Right ventricle myocardium superior (tissue), 1 donor: Measurements from ENCODE around the gene UNC5B. TPM values are rescaled to one million over a fixed set of nuclear protein-coding genes. Genes with fewer than 3 reads are reported as not detected.
A peak's percentile ranks its signal among the peaks of the same experiment; 100 is the strongest.
"Not testable (repeated sequence)": the region's sequence is repeated elsewhere in the genome, so short reads cannot be mapped to it uniquely, and the experiment has no call there.

Source experiments
- ATAC-seq: fragments of 200-7000 bp; cut with Tn5 transposase; one replicate; pipeline ENCODE4 v1.9.1; 2020; ENCODE audit warnings: mild to moderate bottlenecking; ENCODE audit not compliant: poor library complexity
- DNase-seq: peaks from one replicate; pipeline ENCODE4 v3.0.0-alpha.2; 2020
- intact Hi-C: fragments of 100-400 bp; cut with DNase I; formaldehyde crosslinking; loops from one replicate; pipeline ENCODE4 v1.11.2; 2022
- total RNA-seq: library from RNA; stranded (reverse); fragmentation: NEBNext Ultra II Directional; extraction: Animal tissue kit (Norgen Biotek cat#: 25700); gene quantifications from one replicate; pipeline ENCODE4 v1.2.1, GENCODE V29; 2021
- donor health status: DM: no; HTN: yes; CAD: no; lungs with severe emphysema.

The UNC5B gene
- total RNA-seq, 1 donor from 2014 or later = 12.2 TPM

- DNase-seq = no peak
- no peak for ATAC-seq
- intact Hi-C loops = loop anchor here (5.0 kb wide), 2 partner anchors 77 to 377 kb away; no protein-coding TSS in a partner anchor
Observed at GRCh38 chr10:71284544-71285179, 72.3 kb downstream of the UNC5B start.

- ATAC-seq (peak; percentile 81), DNase-seq (no peak)
- intact Hi-C loops = loop anchor here (5.0 kb wide), 1 partner anchor 378 kb away; no protein-coding TSS in a partner anchor
Observed at GRCh38 chr10:71285180-71285545, 72.8 kb downstream of the UNC5B start.

DNA sequence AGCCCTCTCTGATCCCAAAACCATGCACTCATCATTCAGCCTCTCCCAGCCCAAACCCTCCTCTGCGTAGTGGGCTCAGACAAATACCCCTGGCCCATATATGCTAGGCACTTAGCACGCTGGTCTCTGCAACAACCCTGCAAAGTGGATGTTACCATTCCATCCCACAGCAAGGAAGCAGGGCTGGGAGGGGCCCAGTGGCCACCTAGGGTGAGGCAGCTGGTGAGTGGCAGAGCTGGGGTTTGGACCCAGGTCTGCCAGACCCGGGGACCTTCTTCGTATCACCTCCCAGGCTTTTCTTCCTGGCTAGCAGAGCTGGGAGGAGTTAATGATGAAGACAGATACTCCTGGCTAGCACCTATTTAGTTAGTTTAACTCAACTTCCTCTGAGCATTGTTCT lies 73.6 kb downstream of the UNC5B start:
- intact Hi-C loops = loop anchor here (5.0 kb wide), 1 partner anchor 379 kb away; no protein-coding TSS in a partner anchor
- DNase-seq (no peak), ATAC-seq (no peak)

- ATAC-seq (no peak), DNase-seq (no peak)
- intact Hi-C loops = loop anchor here (5.0 kb wide), 1 partner anchor 379 kb away; no protein-coding TSS in a partner anchor
Observed at GRCh38 chr10:71286521-71287294, 74.3 kb downstream of the UNC5B start.

DNA sequence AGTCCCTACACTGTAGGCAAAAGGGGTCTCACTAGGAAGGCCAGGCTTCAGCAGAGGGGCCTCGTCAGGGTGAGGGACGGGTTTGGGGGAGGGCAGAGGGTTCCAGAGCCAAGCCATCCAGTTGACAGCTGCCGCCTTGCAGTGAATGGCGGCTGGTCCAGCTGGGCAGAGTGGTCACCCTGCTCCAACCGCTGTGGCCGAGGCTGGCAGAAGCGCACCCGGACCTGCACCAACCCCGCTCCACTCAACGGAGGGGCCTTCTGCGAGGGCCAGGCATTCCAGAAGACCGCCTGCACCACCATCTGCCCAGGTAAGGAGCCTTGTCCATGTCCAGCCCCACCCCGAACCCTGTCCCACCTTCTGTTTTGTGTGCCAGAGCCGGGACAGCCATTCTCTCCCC lies 75.1 kb downstream of the UNC5B start:
- DNase-seq = peak; percentile 32

GRCh38 chr10:71288461-71288860 lies 76.1 kb downstream of the UNC5B start:
- peak; percentile 34 for DNase-seq
- no peak for ATAC-seq
- intact Hi-C loops = loop anchor here (5.0 kb wide), 1 partner anchor 381 kb away; no protein-coding TSS in a partner anchor

More for the DNA sequence above, 75.1 kb downstream of the UNC5B start:
- intact Hi-C loops = loop anchor here (5.0 kb wide), 1 partner anchor 380 kb away; no protein-coding TSS in a partner anchor
- ATAC-seq = no peak

- DNase-seq = peak; percentile 46
- intact Hi-C loops = loop anchor here (5.0 kb wide), 1 partner anchor 382 kb away; no protein-coding TSS in a partner anchor
- ATAC-seq = no peak
Observed at GRCh38 chr10:71289421-71290130, 77.2 kb downstream of the UNC5B start.

DNA sequence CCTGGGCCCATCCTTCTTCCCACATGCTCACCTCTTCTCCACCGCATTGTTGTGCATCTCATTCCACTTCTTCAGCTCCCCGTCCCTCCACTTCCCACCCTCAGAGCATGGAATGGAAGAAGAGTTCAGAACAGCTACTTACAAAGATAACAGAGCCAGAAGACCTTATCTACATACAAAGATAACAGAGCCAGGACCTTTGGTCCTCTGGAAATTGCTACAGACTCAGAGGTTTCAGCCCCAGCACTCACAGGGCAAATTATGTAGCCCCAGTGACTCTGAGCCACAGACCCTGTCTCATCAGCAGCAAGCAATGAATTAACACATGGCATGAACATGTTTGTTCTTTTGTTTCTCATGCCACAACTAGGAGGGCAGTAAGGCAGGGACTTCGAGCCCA lies 78.0 kb downstream of the UNC5B start:
- DNase-seq = no peak
- intact Hi-C loops = no loop called here
- no peak for ATAC-seq

DNA sequence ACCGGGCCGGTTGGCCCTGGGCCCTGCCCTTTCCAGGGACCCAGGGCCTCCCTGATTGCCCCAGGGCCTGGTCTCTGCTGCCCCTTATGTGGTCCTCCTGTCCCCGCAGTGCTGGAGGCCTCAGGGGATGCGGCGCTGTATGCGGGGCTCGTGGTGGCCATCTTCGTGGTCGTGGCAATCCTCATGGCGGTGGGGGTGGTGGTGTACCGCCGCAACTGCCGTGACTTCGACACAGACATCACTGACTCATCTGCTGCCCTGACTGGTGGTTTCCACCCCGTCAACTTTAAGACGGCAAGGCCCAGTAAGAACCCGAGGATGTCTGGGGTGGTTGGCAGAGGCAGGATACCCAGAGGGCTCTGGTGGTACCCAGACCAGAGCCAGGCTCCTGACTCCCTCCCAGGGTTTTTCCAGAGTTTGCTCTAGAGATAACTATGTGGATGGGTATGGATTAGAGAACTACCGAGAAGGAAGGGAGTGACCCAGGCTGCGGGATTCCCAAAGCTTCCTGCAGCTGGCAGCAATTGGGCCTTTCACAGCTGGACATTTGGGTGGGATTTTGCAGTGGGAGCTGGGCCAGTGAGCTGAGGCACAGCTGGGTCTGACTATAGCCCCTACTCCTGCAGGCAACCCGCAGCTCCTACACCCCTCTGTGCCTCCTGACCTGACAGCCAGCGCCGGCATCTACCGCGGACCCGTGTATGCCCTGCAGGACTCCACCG lies 78.6 kb downstream of the UNC5B start:
- peak; percentile 26 for DNase-seq
- intact Hi-C loops = no loop called here

GRCh38 chr10:71291528-71291900 lies 79.1 kb downstream of the UNC5B start:
- DNase-seq = peak; percentile 20
- intact Hi-C loops = no loop called here

More for the DNA sequence above, 78.6 kb downstream of the UNC5B start:
- ATAC-seq = no peak

DNA sequence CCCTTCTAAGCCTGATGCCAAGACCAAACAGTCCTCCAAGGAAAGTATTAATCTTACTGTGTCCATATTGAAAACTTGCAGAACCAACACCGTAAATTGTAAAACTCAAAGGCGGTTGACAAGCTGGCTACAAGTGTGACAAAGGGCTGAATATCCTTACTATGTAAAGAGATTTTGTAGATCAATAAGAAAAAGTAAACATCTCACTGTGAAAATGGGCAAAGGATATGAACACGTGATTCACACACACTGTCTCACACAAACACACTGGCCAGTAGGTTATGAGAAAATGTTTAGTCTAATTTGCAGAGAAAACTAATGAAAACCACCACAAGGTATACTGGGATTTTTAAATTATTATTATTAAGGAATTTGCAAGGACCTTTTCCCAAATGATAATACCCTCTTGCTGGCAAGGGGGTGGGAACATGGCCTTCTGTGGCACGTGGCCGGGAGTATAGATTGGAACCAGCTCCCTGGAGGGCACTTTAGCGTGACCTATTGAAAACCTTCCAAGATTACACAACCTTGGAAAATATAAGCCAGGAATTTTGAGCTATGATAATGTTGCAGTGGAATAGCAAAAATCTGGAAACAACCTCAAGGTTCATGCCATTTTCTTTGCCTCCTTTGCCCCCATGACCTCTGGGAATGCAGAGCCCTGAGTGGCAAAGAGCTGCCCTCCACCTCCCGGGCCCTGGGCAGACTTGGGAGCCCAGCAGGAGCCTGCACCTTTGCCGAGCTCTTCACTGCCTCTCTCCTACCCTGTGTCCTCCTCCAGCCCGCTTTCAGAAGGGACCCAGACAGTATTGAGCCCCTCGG lies 80.5 kb downstream of the UNC5B start:
- ATAC-seq (no peak), DNase-seq (peak; percentile 31)
- intact Hi-C loops = no loop called here

More at GRCh38 chr10:71291528-71291900, 79.1 kb downstream of the UNC5B start:
- no peak for ATAC-seq

DNA sequence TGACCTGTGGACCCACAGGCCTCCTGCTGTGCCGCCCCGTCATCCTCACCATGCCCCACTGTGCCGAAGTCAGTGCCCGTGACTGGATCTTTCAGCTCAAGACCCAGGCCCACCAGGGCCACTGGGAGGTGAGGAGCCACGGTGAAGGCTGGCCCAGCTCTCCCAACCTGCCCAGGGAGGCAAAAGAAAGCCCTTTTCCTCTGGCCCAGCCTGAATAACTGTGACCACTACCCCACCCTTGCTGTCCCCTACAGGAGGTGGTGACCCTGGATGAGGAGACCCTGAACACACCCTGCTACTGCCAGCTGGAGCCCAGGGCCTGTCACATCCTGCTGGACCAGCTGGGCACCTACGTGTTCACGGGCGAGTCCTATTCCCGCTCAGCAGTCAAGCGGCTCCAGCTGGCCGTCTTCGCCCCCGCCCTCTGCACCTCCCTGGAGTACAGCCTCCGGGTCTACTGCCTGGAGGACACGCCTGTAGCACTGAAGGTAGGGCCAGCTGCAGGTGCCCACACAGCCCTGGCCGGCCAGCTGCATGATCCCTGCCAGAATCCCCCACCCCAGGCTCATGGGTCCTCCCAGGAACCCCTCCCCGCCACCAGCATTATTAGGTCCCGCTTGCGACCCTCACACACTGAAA lies 81.2 kb downstream of the UNC5B start:
- intact Hi-C loops = no loop called here
- ATAC-seq = no peak
- peak; percentile 31 for DNase-seq

GRCh38 chr10:71294091-71294561 lies 81.8 kb downstream of the UNC5B start:
- DNase-seq (no peak), ATAC-seq (no peak)

DNA sequence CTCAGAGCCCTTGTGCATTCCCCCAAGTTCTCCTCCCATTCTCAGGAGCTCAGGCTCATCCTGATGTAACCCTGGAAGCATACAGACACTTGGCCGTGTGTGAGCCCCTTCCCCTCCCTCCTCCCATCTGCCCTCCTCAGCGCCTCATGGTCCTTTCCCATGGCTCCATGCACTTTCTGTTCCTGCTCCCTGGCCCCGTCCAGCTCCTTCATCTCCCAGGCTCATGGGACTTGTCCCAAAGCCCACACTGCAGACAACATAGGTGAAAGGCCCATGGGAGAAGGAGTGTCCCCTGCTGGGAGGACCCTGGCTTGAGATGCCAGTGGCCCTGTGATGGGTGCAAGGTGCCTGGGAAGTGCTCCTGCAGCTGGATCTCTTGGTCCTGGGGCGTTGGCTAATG lies 82.5 kb downstream of the UNC5B start:
- intact Hi-C loops = no loop called here
- ATAC-seq (no peak), DNase-seq (peak; percentile 17)

More at GRCh38 chr10:71294091-71294561, 81.8 kb downstream of the UNC5B start:
- intact Hi-C loops = no loop called here

GRCh38 chr10:71295641-71296040 lies 83.3 kb downstream of the UNC5B start:
- ATAC-seq (no peak), DNase-seq (peak; percentile 37)
- intact Hi-C loops = no loop called here

DNA sequence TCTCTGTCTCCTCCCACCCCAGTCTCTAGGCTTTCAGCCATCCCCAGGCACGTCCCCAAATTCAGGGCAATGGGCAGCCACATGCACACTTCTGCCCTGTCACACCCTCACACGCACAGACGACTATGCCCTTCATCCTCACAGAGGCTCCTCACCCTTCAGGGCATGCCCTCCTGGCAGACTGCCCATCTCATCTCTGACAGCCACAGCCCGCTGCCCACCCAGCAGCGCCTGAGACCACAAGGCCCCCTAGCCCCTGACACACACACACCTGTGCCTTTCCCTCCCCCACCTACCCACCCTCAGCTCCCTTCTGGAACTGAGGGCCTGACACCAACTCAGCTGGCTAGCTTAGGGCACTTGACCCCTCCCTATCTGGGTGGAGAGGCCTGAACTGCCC lies 83.7 kb downstream of the UNC5B start:
- intact Hi-C loops = no loop called here
- no peak for ATAC-seq
- peak; percentile 15 for DNase-seq

- ATAC-seq, DNase-seq, intact Hi-C loops: not testable (repeated sequence)
Observed at GRCh38 chr10:71296811-71297210, 84.4 kb downstream of the UNC5B start.
